RWPE1 (cell line): ENCODE results near the gene CCDC78.

ENCODE experiments used
- CTCF ChIA-PET: fragments of 350-600 bp; sonication (Branson Sonifier 250); formaldehyde crosslinking; extraction: SDS; loops from one replicate; lab custom pipeline; 2021; lab: Yijun Ruan, JAX
- POLR2A ChIA-PET: fragments of 400-600 bp; formaldehyde crosslinking; extraction: SDS; loops from one replicate; lab custom pipeline; 2020; ENCODE audit warnings: antibody characterized with exemption; ENCODE audit not compliant: low non-redundant PET; lab: Yijun Ruan, JAX
- DNase-seq: peaks from one replicate; pipeline ENCODE4 v3.0.0; 2012; ENCODE audit warnings: low spot score
- H3K27ac ChIP-seq: fragments of 450-650 bp; 2 replicates; pipeline ENCODE4 v1.5.1; 2017
- TF ChIP-seq, protein P1 (sequence below): fragments of 450-650 bp; conservative IDR thresholded peaks from 2 replicates; pipeline ENCODE4 v1.5.1; 2017; ENCODE audit warnings: low read depth, mild to moderate bottlenecking

CCDC78 gene

DNA sequence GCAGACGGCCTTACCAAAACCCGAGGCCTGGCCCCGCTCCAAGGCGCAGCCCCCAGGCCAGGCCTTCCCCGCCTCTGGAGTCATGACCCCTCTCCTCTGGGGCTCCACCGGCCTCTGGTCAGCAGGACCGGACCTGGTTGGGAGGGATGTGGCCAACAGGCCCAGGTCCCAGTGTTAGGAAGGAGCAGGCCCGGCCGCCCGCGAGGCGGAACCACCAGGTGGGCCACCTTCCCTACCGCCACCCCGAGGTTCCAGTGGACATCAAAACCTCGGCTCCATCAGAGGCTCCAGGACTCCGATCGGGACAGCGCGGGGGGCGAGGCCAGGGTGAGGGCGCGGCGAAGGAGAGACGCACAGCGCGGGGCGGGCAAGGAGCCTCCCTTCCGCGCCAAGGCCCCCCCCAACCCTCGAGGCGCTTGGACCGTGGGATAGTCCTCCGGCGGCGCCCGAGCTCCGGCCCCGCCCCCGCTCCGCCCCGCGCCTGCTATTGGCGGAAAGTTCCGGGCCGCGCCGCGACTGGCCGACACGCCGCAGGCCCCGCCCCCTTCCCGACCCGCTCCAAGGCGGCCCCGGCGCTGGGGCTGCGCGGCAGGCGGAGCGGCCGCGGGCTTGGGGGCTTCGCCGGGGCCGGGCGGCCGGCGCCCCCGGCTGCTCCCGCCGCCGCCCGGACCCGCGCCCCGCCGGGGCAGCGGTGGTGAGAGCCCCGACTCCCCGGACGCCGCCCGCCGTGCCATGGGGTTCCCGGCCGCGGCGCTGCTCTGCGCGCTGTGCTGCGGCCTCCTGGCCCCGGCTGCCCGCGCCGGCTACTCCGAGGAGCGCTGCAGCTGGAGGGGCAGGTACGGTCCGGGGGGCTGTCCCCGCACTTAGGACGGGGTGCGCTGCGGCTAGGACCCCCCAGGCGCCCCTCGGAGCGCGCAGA lies 11.4 kb downstream of the CCDC78 start, which contains the start of gene METRN:
METRN (plus strand) TSS at position 561 of the 919 bp plus-strand sequence; CDS start at position 733, 172 bp downstream.
- H3K27ac ChIP-seq, result peak within 1 kb of the TSS; percentile 95
- peak; percentile 84 for DNase-seq
- TF ChIP-seq, protein P1, sequence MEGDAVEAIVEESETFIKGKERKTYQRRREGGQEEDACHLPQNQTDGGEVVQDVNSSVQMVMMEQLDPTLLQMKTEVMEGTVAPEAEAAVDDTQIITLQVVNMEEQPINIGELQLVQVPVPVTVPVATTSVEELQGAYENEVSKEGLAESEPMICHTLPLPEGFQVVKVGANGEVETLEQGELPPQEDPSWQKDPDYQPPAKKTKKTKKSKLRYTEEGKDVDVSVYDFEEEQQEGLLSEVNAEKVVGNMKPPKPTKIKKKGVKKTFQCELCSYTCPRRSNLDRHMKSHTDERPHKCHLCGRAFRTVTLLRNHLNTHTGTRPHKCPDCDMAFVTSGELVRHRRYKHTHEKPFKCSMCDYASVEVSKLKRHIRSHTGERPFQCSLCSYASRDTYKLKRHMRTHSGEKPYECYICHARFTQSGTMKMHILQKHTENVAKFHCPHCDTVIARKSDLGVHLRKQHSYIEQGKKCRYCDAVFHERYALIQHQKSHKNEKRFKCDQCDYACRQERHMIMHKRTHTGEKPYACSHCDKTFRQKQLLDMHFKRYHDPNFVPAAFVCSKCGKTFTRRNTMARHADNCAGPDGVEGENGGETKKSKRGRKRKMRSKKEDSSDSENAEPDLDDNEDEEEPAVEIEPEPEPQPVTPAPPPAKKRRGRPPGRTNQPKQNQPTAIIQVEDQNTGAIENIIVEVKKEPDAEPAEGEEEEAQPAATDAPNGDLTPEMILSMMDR, result no peak
- ChIA-PET POLR2A (interaction anchor here (0.6 kb wide), 1 partner anchor 8 kb away, joined by 6 read pairs; no protein-coding TSS in a partner anchor), CTCF (interaction anchor here (1.2 to 1.4 kb wide), 4 partner anchors 31 to 81 kb away, joined by 3 to 5 read pairs (median 4); partner anchors contain the start of gene JMJD8)

DNA sequence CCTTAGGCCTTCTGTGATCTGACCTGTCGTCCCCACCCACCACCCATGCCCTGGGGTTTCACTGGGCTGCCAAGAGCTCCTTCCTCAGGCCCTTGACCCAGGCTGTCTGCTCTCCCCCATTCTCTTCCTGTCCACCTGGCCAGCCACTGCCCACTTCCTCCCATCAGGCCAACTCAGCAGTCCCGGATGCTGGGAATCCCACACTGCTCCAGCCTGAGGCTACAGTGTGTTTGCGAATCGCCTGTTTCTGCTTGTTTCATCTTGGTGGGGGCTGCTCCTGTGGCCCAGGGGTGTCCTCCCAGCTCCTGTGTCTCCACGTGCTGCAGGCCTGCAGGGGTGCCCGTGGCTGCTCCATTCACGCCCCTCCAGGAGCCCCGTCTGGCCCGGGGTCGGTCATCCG lies 12.2 kb downstream of the CCDC78 start:
- H3K27ac ChIP-seq, result peak overlapping the region; percentile 95
- ChIA-PET POLR2A (interaction anchor here (1.7 kb wide), 1 partner anchor 11 kb away, joined by 5 read pairs; no protein-coding TSS in a partner anchor), CTCF (interaction anchor here (1.2 kb wide), 1 partner anchor 71 kb away, joined by 5 read pairs; no protein-coding TSS in a partner anchor)
- no peak for DNase-seq
- TF ChIP-seq, protein P1, result no peak

DNA sequence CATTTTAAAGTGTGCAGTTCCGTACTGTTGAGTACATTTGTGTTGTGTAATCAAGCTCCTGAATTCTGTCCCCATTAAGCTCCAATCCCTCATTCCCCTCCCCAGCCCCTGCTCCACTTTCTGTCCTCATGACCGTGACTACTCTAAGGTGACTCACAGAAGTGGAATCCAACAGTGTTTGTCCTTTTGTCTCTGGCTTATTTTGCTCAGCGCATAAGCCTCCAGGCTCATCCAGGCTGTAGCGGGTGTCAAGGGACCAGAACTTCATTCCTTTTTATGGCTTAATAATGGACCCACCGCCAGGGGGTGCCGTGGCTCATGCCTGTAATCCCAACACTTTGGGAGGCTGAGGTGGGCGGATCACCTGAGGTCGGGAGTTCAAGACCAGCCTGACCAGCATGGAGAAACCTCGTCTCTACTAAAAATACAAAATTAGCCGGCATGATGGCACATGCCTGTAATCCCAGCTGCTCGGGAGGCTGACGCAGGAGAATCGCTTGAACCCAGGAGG lies 13.4 kb downstream of the CCDC78 start:
- TF ChIP-seq, protein P1, result peak; percentile 61
- peak overlapping the region; percentile 95 for H3K27ac ChIP-seq
- DNase-seq, result peak; percentile 87

DNA sequence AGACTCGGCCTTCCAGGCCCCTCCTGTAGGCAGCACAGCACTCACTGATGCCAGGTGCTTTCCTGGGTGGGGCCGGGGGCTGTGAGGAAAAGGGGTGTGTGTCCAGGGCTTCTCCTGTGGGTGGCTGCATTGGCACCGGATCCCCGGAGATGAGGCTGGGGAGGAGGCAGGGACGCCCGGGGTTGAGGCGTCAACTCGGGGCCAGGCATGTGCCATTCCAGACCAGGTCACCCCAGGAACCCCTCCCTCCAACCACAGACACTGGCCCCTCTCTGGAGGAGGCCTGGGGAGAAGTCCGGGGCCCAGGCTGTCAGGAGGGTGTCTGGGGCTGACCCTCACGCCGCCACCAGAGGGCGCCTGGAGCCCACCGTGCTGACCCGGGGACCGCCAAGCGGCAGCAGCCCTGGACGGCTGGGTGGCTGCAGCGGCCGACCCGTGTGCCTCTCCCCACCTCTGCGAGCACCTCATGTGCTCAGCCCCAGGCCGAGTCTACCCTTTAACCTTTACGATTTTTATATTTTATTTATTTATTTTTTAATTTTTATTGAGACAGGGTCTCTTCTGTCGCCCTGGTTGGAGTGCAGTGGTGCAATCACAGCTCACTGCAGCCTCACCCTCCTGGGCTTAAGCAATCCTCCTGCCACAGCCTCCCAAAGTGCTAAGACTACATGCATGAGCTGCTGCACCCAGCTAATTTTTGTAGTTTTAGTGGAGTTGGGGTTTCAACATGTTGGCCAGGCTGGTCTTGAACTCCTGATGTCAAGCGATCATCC lies 14.5 kb downstream of the CCDC78 start:
- peak; percentile 70 for DNase-seq
- TF ChIP-seq, protein P1, result peak; percentile 92

More for the DNA sequence above, 13.4 kb downstream of the CCDC78 start:
- POLR2A ChIA-PET, result interaction anchor here (0.8 to 1.7 kb wide), 2 partner anchors 8 to 10 kb away, joined by 3 to 5 read pairs; partner anchors contain the start of gene ANTKMT
- CTCF ChIA-PET, result interaction anchor here (0.8 to 1.8 kb wide), 5 partner anchors 10 to 98 kb away, joined by 3 to 11 read pairs (median 5); partner anchors contain the start of gene CIAO3

DNA sequence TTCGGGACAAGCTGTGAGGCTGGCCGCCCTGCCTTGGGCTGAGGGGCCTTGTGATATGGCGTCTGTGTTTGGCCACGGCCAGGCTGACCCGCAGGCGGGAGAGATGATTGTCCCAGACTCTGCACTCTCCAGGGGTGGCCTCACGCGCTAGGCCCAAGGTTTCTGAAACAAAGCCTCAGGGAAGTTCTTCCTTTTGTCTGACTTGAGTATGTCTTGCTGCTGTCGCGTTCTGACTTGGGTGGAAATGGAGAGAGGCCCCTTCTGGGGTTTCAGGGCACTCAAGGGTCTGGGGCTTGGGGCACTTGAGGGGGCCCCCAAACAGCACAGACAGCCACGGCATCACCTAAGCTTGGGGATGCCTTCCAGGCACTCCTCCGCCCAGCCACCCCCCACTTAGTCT lies 15.2 kb downstream of the CCDC78 start:
- H3K27ac ChIP-seq, result peak overlapping the region; percentile 95
- no peak for DNase-seq
- CTCF ChIA-PET, result interaction anchor here (0.5 to 0.9 kb wide), 3 partner anchors 22 to 92 kb away, joined by 3 to 4 read pairs (median 3); partner anchors contain the start of gene RPUSD1
- TF ChIP-seq, protein P1, result no peak
- POLR2A ChIA-PET, result interaction anchor here (0.6 to 0.9 kb wide), 2 partner anchors 22 to 77 kb away, joined by 3 read pairs; partner anchors contain the start of genes CHTF18 and RPUSD1

More for the DNA sequence above, 14.5 kb downstream of the CCDC78 start:
- H3K27ac ChIP-seq, result peak overlapping the region; percentile 95
- POLR2A ChIA-PET, result interaction anchor here (0.6 to 0.7 kb wide), 2 partner anchors 23 to 74 kb away, joined by 3 read pairs; no protein-coding TSS in a partner anchor
- CTCF ChIA-PET, result interaction anchor here (0.6 to 1.8 kb wide), 9 partner anchors 9 to 637 kb away, joined by 3 to 11 read pairs (median 3); partner anchors contain the start of genes ANTKMT, CIAO3 and RPUSD1
